Ovary (tissue), 3 donors: ENCODE data around the gene TSBP1.

Experiments used
- CTCF ChIP-seq, 3 donors: fragments of 450-650 bp in 2 of 3; fragments of 200-600 bp in 1 of 3; IDR thresholded peaks; one replicate each; pipeline versions ENCODE4 v1.5.1 to v1.8.0; 2016 to 2022; ENCODE audit warnings: antibody characterized with exemption in 3 of 3, mild to moderate bottlenecking in 1 of 3
- EP300 ChIP-seq: sonication (generic); formaldehyde crosslinking; IDR thresholded peaks from one replicate; pipeline ENCODE4 v1.6.1; 2017; ENCODE audit warnings: antibody characterized with exemption
- POLR2A ChIP-seq: fragments of 450-650 bp; IDR thresholded peaks from one replicate; pipeline ENCODE4 v1.6.1; 2017; ENCODE audit warnings: antibody characterized with exemption, mild to moderate bottlenecking, moderate library complexity
- donor health status: DM: no; HTN: no; CAD: no.

GRCh38 chr6:32391505-32391904 is 19.8 kb upstream of the TSBP1 start:
- TF ChIP-seq CTCF (IDR thresholded peaks at IDR 0.05) (no peak), POLR2A (no peak), EP300 (no peak)
